ENCODE measurements around the gene ANLN.
A peak's percentile ranks its signal among the peaks of the same experiment; 100 is the strongest.

Gene ANLN, protein sequence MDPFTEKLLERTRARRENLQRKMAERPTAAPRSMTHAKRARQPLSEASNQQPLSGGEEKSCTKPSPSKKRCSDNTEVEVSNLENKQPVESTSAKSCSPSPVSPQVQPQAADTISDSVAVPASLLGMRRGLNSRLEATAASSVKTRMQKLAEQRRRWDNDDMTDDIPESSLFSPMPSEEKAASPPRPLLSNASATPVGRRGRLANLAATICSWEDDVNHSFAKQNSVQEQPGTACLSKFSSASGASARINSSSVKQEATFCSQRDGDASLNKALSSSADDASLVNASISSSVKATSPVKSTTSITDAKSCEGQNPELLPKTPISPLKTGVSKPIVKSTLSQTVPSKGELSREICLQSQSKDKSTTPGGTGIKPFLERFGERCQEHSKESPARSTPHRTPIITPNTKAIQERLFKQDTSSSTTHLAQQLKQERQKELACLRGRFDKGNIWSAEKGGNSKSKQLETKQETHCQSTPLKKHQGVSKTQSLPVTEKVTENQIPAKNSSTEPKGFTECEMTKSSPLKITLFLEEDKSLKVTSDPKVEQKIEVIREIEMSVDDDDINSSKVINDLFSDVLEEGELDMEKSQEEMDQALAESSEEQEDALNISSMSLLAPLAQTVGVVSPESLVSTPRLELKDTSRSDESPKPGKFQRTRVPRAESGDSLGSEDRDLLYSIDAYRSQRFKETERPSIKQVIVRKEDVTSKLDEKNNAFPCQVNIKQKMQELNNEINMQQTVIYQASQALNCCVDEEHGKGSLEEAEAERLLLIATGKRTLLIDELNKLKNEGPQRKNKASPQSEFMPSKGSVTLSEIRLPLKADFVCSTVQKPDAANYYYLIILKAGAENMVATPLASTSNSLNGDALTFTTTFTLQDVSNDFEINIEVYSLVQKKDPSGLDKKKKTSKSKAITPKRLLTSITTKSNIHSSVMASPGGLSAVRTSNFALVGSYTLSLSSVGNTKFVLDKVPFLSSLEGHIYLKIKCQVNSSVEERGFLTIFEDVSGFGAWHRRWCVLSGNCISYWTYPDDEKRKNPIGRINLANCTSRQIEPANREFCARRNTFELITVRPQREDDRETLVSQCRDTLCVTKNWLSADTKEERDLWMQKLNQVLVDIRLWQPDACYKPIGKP

GRCh38 chr7:36389371-36390198 is at the start of gene ANLN:
Gene ANLN (plus strand): TSS chr7:36389862. CDS start chr7:36390027, 165 bp downstream.
- DNase-seq, result peak; percentile 95

- DNase-seq, result no peak
Observed at GRCh38 chr7:36343548-36343947, 46.1 kb upstream of the ANLN start.

- no peak for DNase-seq
Observed at GRCh38 chr7:36344622-36345021, 45.0 kb upstream of the ANLN start.

DNA sequence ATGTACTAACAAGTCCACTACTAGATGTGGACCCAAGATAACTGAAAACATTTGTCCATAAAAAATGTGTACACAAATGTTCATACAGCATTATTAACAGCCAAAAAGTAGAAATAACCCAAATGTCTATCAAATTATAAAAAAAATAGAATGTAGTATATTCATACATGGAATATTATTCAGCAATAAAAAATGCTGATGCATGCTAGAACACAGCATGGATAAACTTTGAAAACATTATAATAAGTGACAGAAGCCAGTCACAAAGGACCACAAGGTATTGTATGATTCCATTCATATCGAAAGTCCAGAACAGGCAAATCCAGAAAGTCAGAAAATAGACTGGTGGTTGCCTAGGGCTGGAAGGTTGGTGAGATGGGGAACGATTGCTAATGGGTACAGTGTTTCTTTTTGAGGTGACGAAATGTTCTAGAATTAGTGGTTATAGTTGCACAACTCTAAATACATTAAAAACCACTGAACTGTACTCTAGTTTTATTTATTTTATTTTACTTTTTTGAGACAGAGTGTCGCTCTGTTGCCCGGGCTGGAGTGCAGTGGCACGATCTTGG is 43.3 kb upstream of the ANLN start:
- DNase-seq, result no peak

GRCh38 chr7:36348256-36348655 is 41.4 kb upstream of the ANLN start:
- no peak for DNase-seq

- no peak for DNase-seq
Observed at GRCh38 chr7:36348771-36349170, 40.9 kb upstream of the ANLN start.

GRCh38 chr7:36349626-36350025 is 40.0 kb upstream of the ANLN start:
- DNase-seq, result no peak

DNA sequence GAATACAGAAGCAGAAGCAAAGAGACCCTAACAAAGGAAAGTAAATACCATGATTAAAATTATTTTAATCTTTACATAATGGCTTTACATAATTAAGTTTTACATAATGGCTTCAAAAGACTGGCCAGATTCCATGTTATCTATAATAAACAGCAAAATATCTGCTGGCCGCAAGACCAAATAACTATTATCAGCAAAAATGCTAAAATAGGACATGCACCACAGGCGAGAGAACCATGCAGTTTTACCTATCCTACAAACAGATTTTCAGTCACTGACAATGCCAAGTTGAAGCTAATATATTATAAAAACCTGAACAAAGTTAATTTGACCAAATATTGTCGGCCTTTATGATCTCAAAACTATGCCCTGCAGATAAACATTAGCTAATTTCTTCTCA is 34.2 kb upstream of the ANLN start:
- no peak for DNase-seq

DNA sequence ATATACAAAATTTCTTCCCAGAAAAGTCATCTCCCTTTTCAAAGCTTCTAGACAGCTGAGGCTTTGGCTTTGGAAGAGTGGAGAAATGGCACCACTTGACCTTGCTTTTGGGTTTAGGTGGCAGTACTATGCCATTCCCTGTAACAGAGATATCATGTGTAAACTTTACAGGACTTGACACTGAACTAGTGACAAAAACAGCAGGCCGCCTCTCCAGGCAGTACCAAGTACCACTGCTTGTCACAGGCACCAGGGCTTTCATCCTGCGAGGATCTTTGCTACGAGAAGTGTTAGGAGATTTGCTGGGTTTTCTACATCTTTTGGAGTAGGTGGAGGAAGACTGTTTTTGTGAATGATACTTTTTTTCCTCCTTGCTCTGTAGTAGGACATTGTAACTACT is 32.6 kb upstream of the ANLN start:
- no peak for DNase-seq

DNA sequence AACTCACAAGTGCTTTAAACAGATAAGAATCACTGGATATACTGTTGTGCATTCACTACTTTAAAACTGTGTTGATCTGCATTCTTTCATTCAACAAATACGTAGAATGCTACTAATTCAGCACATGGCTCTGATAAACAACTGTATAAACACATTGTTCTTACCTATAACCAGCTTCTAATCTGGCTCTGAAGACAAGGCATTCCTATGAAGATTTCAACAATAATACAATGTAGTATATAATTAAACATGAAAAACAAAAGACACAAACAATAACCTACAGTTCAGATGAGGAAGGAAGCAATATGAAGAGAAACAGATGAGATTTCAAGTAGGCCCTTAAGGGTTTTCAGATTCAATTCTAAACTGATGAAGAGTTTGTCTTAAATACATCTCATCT is 31.1 kb upstream of the ANLN start:
- DNase-seq, result no peak

DNA sequence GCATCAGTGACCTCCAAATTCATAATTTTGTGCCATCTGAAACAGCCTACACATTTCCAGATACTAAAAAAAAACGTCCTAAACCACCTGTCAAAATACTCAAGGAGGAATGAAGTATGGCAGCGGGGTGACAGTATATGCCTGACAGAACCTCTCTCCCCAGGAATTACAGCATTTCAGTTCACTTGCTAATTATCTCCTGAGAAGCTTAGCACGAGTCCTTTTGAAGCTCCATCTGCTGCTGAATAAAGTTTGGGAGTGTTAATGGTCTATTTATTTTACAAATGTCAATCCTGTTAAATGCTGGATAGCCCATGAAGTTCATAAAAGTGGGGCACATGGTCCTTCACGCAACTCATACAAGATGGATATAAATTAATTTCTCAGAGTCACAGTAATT is 29.4 kb upstream of the ANLN start:
- DNase-seq, result no peak

- no peak for DNase-seq
Observed at GRCh38 chr7:36361227-36361626, 28.4 kb upstream of the ANLN start.

DNA sequence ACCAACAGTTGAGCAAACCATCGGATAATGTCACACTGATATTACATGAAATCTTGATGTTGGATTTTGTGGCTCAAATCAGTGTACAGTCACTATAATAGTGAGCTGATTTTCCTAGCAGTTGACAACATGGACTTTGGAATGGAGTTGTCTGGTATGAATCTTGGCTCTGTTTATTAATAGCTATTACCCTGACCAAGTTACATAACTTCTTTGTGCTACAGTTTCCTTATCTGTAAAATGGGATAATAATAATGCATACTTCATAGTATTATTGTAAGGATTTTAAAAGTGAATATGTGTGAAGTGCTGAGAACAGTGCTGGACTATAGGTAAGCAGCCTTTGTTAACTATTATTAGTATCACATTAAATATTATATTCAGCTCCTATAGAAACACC is 26.1 kb upstream of the ANLN start:
- no peak for DNase-seq

DNA sequence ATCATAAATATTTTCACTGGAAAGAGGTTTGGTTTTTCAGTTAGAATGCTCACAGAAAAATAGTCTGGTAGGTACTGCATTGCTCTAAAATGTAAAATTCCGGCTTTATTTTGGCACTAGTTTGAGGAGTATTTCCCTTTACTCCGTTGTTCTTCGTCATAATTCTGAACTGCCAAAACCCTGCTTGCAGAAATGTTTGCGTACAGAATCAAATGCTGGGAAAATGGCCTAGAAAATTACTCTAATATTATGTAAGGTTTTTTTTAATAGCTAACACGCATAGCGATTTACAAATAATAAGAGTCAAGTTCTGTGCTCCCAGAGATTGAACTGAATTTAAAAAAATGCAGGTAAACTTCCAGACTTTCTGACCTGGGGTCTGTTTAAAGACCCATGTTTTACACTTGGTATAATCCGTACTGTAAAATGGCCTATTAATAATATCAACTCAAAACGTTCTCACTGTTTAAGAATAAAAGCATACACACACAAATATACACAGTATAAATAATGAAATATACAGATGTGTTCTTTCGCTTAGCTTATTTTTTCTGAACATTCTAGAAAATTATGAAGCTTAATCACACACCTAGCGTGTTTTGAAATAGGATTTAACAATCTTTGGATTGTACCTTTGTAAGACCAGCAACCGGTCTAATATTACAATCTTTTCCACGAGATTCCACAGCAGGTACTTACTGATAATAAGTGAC is 23.5 kb upstream of the ANLN start:
- no peak for DNase-seq

- DNase-seq, result peak; percentile 92
Observed at GRCh38 chr7:36366718-36367560, 22.7 kb upstream of the ANLN start.

- DNase-seq, result no peak
Observed at GRCh38 chr7:36367561-36368077, 22.0 kb upstream of the ANLN start.

GRCh38 chr7:36368496-36368895 is 21.2 kb upstream of the ANLN start:
- no peak for DNase-seq

- DNase-seq, result no peak
Observed at GRCh38 chr7:36369171-36369570, 20.5 kb upstream of the ANLN start.

- no peak for DNase-seq
Observed at GRCh38 chr7:36370046-36370445, 19.6 kb upstream of the ANLN start.

DNA sequence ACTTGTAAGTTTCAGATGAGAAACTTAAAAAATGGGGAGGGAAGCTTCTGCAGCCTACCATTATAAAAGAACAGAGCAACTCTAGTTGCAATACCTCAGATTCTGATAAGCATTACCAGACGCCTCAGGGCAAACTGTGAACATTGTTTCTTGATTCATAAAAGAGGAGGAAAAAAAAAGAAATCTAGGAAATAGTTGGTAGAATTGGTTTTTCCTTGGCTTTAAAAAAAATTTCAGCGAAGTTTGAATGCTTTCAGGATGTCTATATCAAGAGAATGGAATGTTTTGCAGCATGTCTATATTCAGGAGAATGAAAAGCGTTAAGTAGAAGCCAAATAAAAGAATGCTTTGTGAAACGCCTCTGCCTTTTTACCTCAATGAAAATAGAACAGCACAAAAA is 17.5 kb upstream of the ANLN start:
- no peak for DNase-seq

All from right forelimb (tissue), 1 donor.